ENCODE measurements around the gene AFDN.

AFDN gene

DNA sequence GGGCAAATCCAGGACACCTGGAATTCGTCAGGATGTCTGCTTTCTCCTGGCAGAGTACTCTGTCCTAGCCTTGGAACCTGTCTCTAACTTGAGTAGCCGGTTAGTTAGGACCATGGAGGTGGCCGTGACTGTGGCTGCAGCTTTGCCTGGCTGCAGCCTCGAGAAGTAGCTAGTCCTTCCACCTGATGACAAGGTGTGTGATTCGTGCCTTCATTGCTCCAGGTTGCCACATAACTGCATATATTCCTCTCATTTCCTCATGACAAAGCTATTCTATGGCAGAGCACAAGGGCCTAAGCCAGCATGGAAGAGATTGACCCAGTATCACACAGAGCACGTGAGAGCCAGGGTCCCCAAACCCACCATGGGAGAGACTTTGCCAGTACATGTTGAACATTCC lies 130.9 kb downstream of the AFDN start:
- no peaks in the 10 kb centered on the region for H3K4me1 ChIP-seq (ENCODE audit: control insufficient read depth, insufficient read depth, low read length)
- no peaks in the 10 kb centered on the region for H3K27me3 ChIP-seq (ENCODE audit: control insufficient read depth, insufficient read depth, low read length)

DNA sequence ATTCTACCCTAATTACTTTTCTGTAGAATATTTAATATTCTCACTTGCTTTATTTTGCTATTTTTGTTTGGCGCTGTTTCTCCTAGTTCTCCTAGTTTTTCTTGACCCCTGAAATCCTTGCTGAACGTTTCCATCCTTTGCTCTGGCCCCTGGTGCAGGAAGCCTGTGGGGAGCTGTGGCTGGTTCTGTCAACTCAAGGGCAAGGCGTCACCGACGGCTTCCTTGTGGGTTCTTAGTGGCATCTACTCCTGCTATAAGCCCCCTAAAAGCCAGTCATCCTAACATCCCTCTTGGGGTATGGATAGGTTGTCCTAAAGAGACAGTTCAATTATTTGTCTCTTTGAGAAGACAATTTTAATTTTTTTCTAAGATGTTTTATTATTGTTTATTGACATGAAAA lies 133.9 kb downstream of the AFDN start:
- Histone ChIP-seq H3K27me3 (ENCODE audit: control insufficient read depth, insufficient read depth, low read length) (no peaks in the 10 kb centered on the region), H3K4me1 (ENCODE audit: control insufficient read depth, insufficient read depth, low read length) (no peaks in the 10 kb centered on the region), H3K9ac (ENCODE audit: low read length) (no peak overlapping the region), H3K9me3 (ENCODE audit: control insufficient read depth, insufficient read depth, low read depth, low read length) (no peaks in the 10 kb centered on the region), H3K36me3 (ENCODE audit: control insufficient read depth, insufficient read depth, low read length) (peaks cover 50% of the 10 kb centered on the region), H3K4me3 (ENCODE audit: low read depth, low read length) (no peak overlapping the region), H3K27ac (ENCODE audit: low read depth, low read length) (no peak overlapping the region)

More for the DNA sequence above, 130.9 kb downstream of the AFDN start:
- Histone ChIP-seq H3K9me3 (ENCODE audit: control insufficient read depth, insufficient read depth, low read depth, low read length) (no peaks in the 10 kb centered on the region), H3K9ac (ENCODE audit: low read length) (no peak overlapping the region), H3K4me3 (ENCODE audit: low read depth, low read length) (no peak overlapping the region), H3K36me3 (ENCODE audit: control insufficient read depth, insufficient read depth, low read length) (peaks cover 30% of the 10 kb centered on the region), H3K27ac (ENCODE audit: low read depth, low read length) (no peak overlapping the region)

DNA sequence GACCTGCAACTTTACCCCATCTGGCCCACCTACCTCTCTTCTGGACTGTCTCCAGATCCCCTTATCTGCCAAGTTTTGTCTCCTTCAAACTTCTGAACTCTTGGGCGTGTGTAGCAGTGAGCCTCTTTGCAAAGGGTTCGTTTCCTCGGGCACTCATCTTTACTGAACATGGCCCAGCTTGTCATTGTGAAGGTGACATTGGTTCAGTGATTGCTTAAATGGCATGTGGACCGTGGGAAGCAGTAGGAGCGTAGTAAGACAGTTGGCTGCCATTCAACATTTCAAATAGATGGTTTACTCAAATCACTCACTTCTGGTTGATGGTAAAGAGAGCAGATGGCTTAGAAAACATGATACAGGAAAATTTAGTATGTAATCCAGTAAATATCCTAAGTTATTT lies 136.0 kb downstream of the AFDN start:
- H3K36me3 ChIP-seq (ENCODE audit: control insufficient read depth, insufficient read depth, low read length), result peaks cover 53% of the 10 kb centered on the region
- no peak overlapping the region for H3K4me3 ChIP-seq (ENCODE audit: low read depth, low read length)
- H3K9ac ChIP-seq (ENCODE audit: low read length), result no peak overlapping the region
- no peak overlapping the region for H3K27ac ChIP-seq (ENCODE audit: low read depth, low read length)
- no peaks in the 10 kb centered on the region for H3K9me3 ChIP-seq (ENCODE audit: control insufficient read depth, insufficient read depth, low read depth, low read length)
- H3K4me1 ChIP-seq (ENCODE audit: control insufficient read depth, insufficient read depth, low read length), result no peaks in the 10 kb centered on the region
- no peaks in the 10 kb centered on the region for H3K27me3 ChIP-seq (ENCODE audit: control insufficient read depth, insufficient read depth, low read length)

DNA sequence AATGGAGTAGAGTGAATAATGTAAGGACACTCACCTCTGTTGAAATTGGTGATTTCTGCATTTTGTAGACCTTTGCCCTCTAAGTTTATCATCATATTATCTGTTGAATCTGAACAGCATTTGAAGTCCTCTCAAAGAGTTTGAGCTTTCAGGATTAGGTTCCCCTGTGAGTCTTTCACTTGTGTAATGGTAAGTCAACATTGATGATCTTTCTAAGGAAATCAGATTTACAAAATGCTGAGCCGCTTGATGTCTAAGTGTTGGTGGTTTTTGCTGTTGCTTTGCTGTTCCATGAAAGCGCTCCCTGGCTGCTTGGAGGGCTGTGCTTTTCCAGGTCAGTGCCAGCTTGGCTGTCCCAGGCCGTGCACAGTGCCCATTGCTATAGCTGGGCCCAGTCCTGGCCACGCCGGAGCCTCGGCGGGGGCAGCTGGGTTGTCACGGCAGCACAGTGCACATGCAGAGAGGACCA lies 136.9 kb downstream of the AFDN start:
- Histone ChIP-seq H3K4me1 (ENCODE audit: control insufficient read depth, insufficient read depth, low read length) (no peaks in the 10 kb centered on the region), H3K36me3 (ENCODE audit: control insufficient read depth, insufficient read depth, low read length) (peaks cover 55% of the 10 kb centered on the region), H3K4me3 (ENCODE audit: low read depth, low read length) (no peak overlapping the region), H3K27ac (ENCODE audit: low read depth, low read length) (no peak overlapping the region), H3K9ac (ENCODE audit: low read length) (no peak overlapping the region), H3K9me3 (ENCODE audit: control insufficient read depth, insufficient read depth, low read depth, low read length) (no peaks in the 10 kb centered on the region), H3K27me3 (ENCODE audit: control insufficient read depth, insufficient read depth, low read length) (no peaks in the 10 kb centered on the region)

DNA sequence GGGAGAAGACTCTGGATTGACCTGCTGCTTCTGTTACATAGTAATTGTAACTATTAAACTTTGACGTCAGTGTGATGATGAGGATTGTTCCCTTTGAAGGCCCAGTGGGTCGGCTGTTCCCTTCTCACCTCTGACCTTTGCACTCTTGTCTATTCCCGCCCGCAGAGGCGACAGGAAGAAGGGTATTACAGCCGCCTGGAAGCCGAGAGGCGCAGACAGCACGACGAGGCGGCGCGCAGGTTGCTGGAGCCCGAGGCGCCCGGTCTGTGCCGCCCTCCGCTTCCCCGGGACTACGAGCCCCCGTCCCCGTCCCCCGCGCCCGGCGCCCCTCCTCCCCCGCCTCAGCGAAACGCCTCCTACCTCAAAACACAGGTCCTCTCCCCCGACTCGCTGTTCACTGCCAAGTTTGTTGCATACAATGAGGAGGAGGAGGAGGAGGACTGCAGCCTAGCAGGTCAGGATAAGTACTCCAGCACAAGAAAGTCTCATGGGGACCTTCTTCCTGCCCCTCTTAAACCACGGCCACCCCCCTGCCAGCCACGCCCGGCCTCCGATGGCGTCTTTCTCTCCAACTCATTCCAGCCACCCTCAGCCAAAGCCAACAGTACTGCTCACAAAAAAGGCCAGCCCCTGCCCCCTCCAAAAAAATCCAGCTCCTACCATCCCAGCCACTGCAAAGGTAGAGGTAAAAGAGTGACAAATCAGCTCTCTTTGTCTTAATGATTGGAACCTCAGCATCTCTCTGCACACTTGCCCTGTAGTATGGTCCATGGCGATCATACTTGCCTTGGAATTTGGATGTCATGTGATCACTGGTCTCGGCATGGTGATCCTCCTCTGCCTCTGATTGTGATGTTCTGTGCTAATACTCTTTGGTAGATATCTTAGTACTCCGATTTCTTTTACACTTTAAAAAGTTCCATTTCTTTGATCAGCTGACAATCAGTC lies 139.2 kb downstream of the AFDN start:
- H3K9me3 ChIP-seq (ENCODE audit: control insufficient read depth, insufficient read depth, low read depth, low read length), result no peaks in the 10 kb centered on the region
- no peak overlapping the region for H3K27ac ChIP-seq (ENCODE audit: low read depth, low read length)
- H3K36me3 ChIP-seq (ENCODE audit: control insufficient read depth, insufficient read depth, low read length), result peaks cover 73% of the 10 kb centered on the region
- no peak overlapping the region for H3K4me3 ChIP-seq (ENCODE audit: low read depth, low read length)
- no peaks in the 10 kb centered on the region for H3K4me1 ChIP-seq (ENCODE audit: control insufficient read depth, insufficient read depth, low read length)
- H3K9ac ChIP-seq (ENCODE audit: low read length), result no peak overlapping the region
- H3K27me3 ChIP-seq (ENCODE audit: control insufficient read depth, insufficient read depth, low read length), result no peaks in the 10 kb centered on the region

DNA sequence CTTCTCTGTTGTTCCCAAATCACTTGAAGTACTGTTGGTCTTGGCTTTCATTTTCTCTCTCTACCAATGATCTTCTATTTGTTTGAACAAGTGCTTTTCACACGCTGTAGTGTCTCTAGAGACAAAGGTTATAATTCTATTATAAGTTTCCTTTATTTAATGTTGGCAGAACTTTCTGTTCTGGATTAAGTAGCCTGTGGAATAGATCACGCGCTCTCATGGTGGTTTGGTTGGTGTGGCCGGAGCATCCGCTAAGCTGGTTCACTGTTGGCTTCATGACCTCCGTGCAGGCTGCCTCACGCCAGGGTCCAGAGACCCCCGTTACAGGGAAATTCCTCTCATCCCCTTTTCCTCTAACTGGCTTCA lies 139.8 kb downstream of the AFDN start:
- peaks cover 76% of the 10 kb centered on the region for H3K36me3 ChIP-seq (ENCODE audit: control insufficient read depth, insufficient read depth, low read length)
- no peaks in the 10 kb centered on the region for H3K4me1 ChIP-seq (ENCODE audit: control insufficient read depth, insufficient read depth, low read length)
- no peak overlapping the region for H3K4me3 ChIP-seq (ENCODE audit: low read depth, low read length)
- H3K9ac ChIP-seq (ENCODE audit: low read length), result no peak overlapping the region
- H3K27me3 ChIP-seq (ENCODE audit: control insufficient read depth, insufficient read depth, low read length), result no peaks in the 10 kb centered on the region
- no peak overlapping the region for H3K27ac ChIP-seq (ENCODE audit: low read depth, low read length)
- no peaks in the 10 kb centered on the region for H3K9me3 ChIP-seq (ENCODE audit: control insufficient read depth, insufficient read depth, low read depth, low read length)

DNA sequence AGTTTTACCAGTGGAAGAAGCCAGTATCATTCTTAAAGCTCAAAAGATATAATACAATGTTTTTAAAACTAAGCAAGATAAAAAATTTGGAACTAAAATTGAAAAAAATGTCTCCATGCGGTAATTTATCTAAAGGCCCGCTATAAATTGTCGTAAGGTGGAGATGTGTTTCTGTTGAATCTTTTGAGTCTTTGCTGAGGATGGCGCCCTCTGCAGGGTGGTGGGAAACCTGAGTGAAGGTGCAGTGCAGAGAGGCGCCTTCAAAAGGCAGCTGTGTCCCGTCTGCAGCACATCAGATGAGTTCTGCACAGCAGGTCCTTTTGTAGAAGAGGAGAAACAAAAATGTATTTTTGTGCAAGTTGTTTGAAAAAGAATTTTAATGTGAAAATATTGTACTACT lies 141.4 kb downstream of the AFDN start:
- Histone ChIP-seq H3K36me3 (ENCODE audit: control insufficient read depth, insufficient read depth, low read length) (peaks cover 66% of the 10 kb centered on the region), H3K9me3 (ENCODE audit: control insufficient read depth, insufficient read depth, low read depth, low read length) (no peaks in the 10 kb centered on the region), H3K4me1 (ENCODE audit: control insufficient read depth, insufficient read depth, low read length) (peaks cover 11% of the 10 kb centered on the region), H3K9ac (ENCODE audit: low read length) (no peak overlapping the region), H3K4me3 (ENCODE audit: low read depth, low read length) (no peak overlapping the region), H3K27me3 (ENCODE audit: control insufficient read depth, insufficient read depth, low read length) (no peaks in the 10 kb centered on the region), H3K27ac (ENCODE audit: low read depth, low read length) (no peak overlapping the region)

DNA sequence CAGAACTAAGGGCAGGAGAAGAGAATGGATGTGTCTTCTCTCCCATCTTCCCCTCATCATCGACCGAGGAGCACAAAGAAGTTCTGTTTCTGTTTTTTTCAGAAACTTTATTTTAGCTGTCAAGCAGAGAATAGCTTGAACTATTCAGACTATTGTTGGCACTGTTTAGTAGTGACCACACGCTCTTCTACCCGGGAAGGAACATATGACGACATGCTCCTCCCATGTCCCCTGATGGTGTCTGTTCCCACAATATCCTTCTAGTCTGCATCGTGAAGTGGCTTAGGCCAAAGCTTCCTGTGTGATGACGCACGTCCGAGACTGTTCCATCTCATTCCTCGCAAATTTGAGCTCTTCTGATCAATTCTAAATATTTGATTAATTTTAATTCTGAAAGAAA lies 143.5 kb downstream of the AFDN start:
- H3K9ac ChIP-seq (ENCODE audit: low read length), result no peak overlapping the region
- no peaks in the 10 kb centered on the region for H3K27me3 ChIP-seq (ENCODE audit: control insufficient read depth, insufficient read depth, low read length)
- no peaks in the 10 kb centered on the region for H3K9me3 ChIP-seq (ENCODE audit: control insufficient read depth, insufficient read depth, low read depth, low read length)
- H3K4me1 ChIP-seq (ENCODE audit: control insufficient read depth, insufficient read depth, low read length), result peaks cover 20% of the 10 kb centered on the region
- H3K27ac ChIP-seq (ENCODE audit: low read depth, low read length), result no peak overlapping the region
- no peak overlapping the region for H3K4me3 ChIP-seq (ENCODE audit: low read depth, low read length)
- H3K36me3 ChIP-seq (ENCODE audit: control insufficient read depth, insufficient read depth, low read length), result peaks cover 46% of the 10 kb centered on the region

DNA sequence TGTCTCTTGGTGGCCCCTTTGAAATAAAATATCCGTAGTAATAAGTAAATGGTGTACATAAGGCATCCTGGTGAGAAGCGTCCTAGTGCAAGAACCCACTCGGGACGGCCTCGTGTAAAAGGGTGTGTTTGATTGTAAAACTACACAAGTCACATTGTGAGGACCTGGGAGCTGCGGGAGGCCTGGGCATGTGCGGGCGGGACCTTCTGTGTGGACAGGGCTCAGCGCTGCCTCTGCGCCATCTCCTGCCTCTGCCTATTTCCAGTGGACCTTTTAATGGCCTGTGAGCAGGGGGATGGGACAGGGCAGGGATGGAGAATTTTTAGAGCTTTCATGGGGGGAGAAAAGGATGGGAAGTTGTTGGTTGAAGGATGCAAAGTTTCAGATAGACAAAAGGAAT lies 145.5 kb downstream of the AFDN start:
- Histone ChIP-seq H3K27me3 (ENCODE audit: control insufficient read depth, insufficient read depth, low read length) (no peaks in the 10 kb centered on the region), H3K4me3 (ENCODE audit: low read depth, low read length) (no peak overlapping the region), H3K9me3 (ENCODE audit: control insufficient read depth, insufficient read depth, low read depth, low read length) (no peaks in the 10 kb centered on the region), H3K27ac (ENCODE audit: low read depth, low read length) (no peak overlapping the region), H3K4me1 (ENCODE audit: control insufficient read depth, insufficient read depth, low read length) (peaks cover 20% of the 10 kb centered on the region), H3K36me3 (ENCODE audit: control insufficient read depth, insufficient read depth, low read length) (peaks cover 28% of the 10 kb centered on the region), H3K9ac (ENCODE audit: low read length) (no peak overlapping the region)

DNA sequence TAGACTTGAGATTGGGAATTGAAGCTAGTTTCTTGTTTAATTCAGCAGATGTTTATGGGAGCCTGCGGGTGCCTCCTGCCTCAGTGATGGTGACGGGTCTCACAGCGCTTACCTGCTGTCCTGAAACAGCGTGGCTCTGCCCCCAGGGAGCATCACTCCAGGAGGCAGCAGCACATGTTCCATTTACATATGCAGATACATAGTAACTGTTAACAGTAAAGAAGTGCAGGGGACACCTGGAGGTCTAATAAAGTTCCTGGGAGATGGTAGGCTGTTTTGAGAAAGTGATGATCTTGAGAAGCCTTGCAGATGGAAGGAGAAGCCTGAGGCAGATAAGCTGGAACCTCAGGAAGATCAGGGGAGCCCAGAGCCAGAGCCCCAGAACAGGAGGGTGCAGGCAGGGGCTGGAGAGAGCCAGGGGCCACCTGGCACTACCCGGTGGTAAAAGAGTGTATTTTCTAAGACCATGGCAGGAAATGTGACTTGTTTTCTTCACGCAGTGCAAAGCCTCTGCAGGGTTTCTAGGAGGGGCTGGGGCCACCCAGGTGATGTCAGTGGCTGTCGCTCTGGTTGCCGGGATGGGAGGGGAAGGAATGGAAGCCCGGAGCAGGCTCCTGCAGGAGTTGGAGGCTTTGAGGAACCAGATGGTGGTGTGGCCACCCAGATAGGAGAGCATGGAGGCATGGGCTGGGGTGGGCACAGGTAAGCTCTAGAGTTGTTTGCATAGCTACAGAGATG lies 146.6 kb downstream of the AFDN start:
- Histone ChIP-seq H3K4me1 (ENCODE audit: control insufficient read depth, insufficient read depth, low read length) (peaks cover 20% of the 10 kb centered on the region), H3K9me3 (ENCODE audit: control insufficient read depth, insufficient read depth, low read depth, low read length) (no peaks in the 10 kb centered on the region), H3K9ac (ENCODE audit: low read length) (no peak overlapping the region), H3K36me3 (ENCODE audit: control insufficient read depth, insufficient read depth, low read length) (peaks cover 22% of the 10 kb centered on the region), H3K4me3 (ENCODE audit: low read depth, low read length) (no peak overlapping the region), H3K27me3 (ENCODE audit: control insufficient read depth, insufficient read depth, low read length) (no peaks in the 10 kb centered on the region), H3K27ac (ENCODE audit: low read depth, low read length) (no peak overlapping the region)
